Left colon (tissue), 2 donors: ENCODE results near the gene CHRNB2. TPM values are rescaled to one million over a fixed set of nuclear protein-coding genes. Genes with fewer than 3 reads are reported as not detected.

Experiments used
- ATAC-seq: fragments of 200-7000 bp; cut with Tn5 transposase; one replicate; pipeline ENCODE4 v1.9.1; 2020; ENCODE audit warnings: mild to moderate bottlenecking, moderate library complexity
- DNase-seq, 2 donors: peaks; one replicate each; pipeline ENCODE4 v3.0.0-alpha.2; 2020
- intact Hi-C, 2 donors: fragments of 100-400 bp; cut with DNase I in 1 of 2; cut with micrococcal nuclease in 1 of 2; formaldehyde crosslinking; loops; one replicate each; pipeline versions ENCODE4 v1.11.2 to v1.14.0; 2022; cut with DNase I, micrococcal nuclease
- total RNA-seq, 2 donors: library from RNA; stranded (reverse); fragmentation: NEBNext Ultra II Directional; extraction: Animal tissue kit (Norgen Biotek cat#: 25700); gene quantifications; one replicate each; pipeline ENCODE4 v1.2.1, GENCODE V29; 2021
- donor health status: DM: no; HTN: no; CAD: no.
- donor health status: DM: yes; HTN: yes; CAD: no.

CHRNB2 gene
- total RNA-seq, 2 donors from 2014 or later, result 0.15 to 0.31 TPM

GRCh38 chr1:154622503-154623039 is 55.0 kb downstream of the CHRNB2 start:
- DNase-seq (no peak), ATAC-seq (no peak)
- intact Hi-C loops, result no loop called here

GRCh38 chr1:154623358-154623757 is 55.8 kb downstream of the CHRNB2 start:
- ATAC-seq, result peak; percentile 28
- intact Hi-C loops, result no loop called here
- no peak for DNase-seq

GRCh38 chr1:154624746-154625643 is 57.4 kb downstream of the CHRNB2 start:
- no peak for DNase-seq
- no peak for ATAC-seq
- intact Hi-C loops, result no loop called here

GRCh38 chr1:154626456-154627256 is 59.1 kb downstream of the CHRNB2 start:
- intact Hi-C loops, result no loop called here
- peak; percentile 15 for ATAC-seq
- DNase-seq, result peak in 1 of 2 donors; percentile 9

- ATAC-seq (peak; percentile 90), DNase-seq (peak; percentile 91 to 96)
- intact Hi-C loops, result no loop called here
Measured at GRCh38 chr1:154627257-154628120, 59.9 kb downstream of the CHRNB2 start.

GRCh38 chr1:154628121-154628405 is 60.5 kb downstream of the CHRNB2 start:
- DNase-seq (no peak), ATAC-seq (peak; percentile 20)
- intact Hi-C loops, result no loop called here

- ATAC-seq, result no peak
- DNase-seq, result no peak
- intact Hi-C loops, result no loop called here
Measured at GRCh38 chr1:154629061-154629674, 61.6 kb downstream of the CHRNB2 start.

Other genes starting within 250 kb of the CHRNB2 start
- gene AQP10, start 246.7 kb upstream of the CHRNB2 start, total RNA-seq, result not detected
- 10 to 100 TPM in 1 of 2 donors, 1 to 10 TPM in 1; 4.5 to 11.9 TPM for gene ATP8B2, start 242.3 kb upstream of the CHRNB2 start, total RNA-seq
- 10 to 100 TPM; 32.9 to 51.4 TPM for gene IL6R, start 162.4 kb upstream of the CHRNB2 start, total RNA-seq
- gene TDRD10, start 65.6 kb upstream of the CHRNB2 start, total RNA-seq, result 1 to 10 TPM in 1 of 2 donors, under 1 TPM in 1; 0.70 to 1.0 TPM
- 1 to 10 TPM; 3.4 TPM for gene SHE, start 65.4 kb upstream of the CHRNB2 start, total RNA-seq
- 10 to 100 TPM; 78.8 to 98.9 TPM for gene UBE2Q1, start 9.1 kb upstream of the CHRNB2 start, total RNA-seq
- gene ADAR, start 40.4 kb downstream of the CHRNB2 start, total RNA-seq, result 100 to 1,000 TPM; 119 to 138 TPM